Erythroblast (primary cell): ENCODE data around the gene SLC40A1.

ENCODE experiments used
- GATA1 ChIP-seq: IDR thresholded peaks from 2 replicates; pipeline ENCODE4 v1.6.1; 2011; ENCODE audit warnings: low read depth, mild to moderate bottlenecking, control low read depth, low read length, moderate library complexity
- POLR2A ChIP-seq: IDR thresholded peaks from 2 replicates; pipeline ENCODE4 v1.6.1; 2011; ENCODE audit warnings: mild to moderate bottlenecking, low read length

DNA sequence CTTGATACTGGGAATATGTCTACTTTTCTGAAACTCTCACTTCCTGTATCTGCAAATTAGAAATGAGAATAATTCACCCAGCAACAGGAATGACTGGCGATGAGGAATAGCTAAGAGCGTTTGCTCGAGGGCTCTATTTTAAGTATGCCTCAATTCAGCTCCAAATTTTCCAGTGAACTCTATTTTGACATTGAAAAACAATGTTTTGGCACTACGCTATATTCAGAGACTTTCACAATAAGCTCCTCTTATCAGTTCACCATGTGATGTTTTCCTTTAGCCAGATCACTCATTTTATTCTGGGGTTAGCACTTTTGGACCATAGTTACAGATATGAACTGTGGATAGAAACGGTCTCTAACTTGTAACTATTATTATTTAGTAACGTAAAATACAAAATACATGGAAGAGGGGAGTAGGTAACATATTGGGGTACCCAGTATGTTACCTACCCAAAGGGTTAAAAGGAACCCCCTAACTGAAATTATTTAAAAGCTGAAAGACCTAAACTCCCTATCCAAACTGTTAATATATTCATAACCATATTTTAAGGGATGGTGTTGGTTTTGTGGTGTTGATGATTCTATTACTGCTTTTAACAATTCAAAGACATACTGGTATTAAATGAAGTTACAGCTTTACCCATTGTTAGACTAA lies 28.1 kb downstream of the SLC40A1 start:
- TF ChIP-seq POLR2A (no peak), GATA1 (no peak)
